SK-N-SH (cell line): ENCODE measurements around the gene NBPF11.
"Not testable (repeated sequence)": the region's sequence is repeated elsewhere in the genome, so short reads cannot be mapped to it uniquely, and the experiment has no call there.

Experiments used
- CTCF ChIP-seq: fragments of 200-600 bp; sonication (generic); IDR thresholded peaks from 2 replicates; pipeline ENCODE4 v1.6.1; 2017; ENCODE audit warnings: antibody characterized with exemption, mild to moderate bottlenecking, moderate library complexity
- EP300 ChIP-seq, 2 experiments: IDR thresholded peaks; 2 replicates each; pipeline versions ENCODE4 v1.4.0 to v1.6.1; 2012; ENCODE audit warnings: borderline replicate concordance in 1 of 2, low read depth in 1 of 2, low read length in 1 of 2
- EZH2phosphoT487 ChIP-seq: fragments of 200-600 bp; sonication (generic); IDR thresholded peaks from 2 replicates; pipeline ENCODE4 v1.6.1; 2017; ENCODE audit warnings: low read depth, mixed run types, mild to moderate bottlenecking, antibody characterized with exemption, moderate library complexity, borderline replicate concordance
- FOXJ3 ChIP-seq: sonication (generic); formaldehyde crosslinking; IDR thresholded peaks from 2 replicates; pipeline ENCODE4 v1.5.1; 2020; ENCODE audit warnings: mild to moderate bottlenecking, missing genetic modification reagents
- GATA2 ChIP-seq: sonication (generic); formaldehyde crosslinking; IDR thresholded peaks from 2 replicates; pipeline ENCODE4 v1.5.0; 2020; ENCODE audit warnings: mild to moderate bottlenecking, missing genetic modification reagents
- MAX ChIP-seq: IDR thresholded peaks from 2 replicates; pipeline ENCODE4 v1.4.0; 2012; ENCODE audit warnings: low read depth
- NRF1 ChIP-seq: IDR thresholded peaks from 2 replicates; pipeline ENCODE4 v1.6.1; 2012; ENCODE audit warnings: low read depth, mild to moderate bottlenecking, low read length
- RXRA ChIP-seq: IDR thresholded peaks from 2 replicates; pipeline ENCODE4 v1.4.0; 2012; ENCODE audit warnings: low read depth, mild to moderate bottlenecking, borderline replicate concordance
- TAF1 ChIP-seq: IDR thresholded peaks from 2 replicates; pipeline ENCODE4 v1.6.1; 2012; ENCODE audit warnings: low read depth, mild to moderate bottlenecking, low read length, moderate library complexity, borderline replicate concordance
- USF2 ChIP-seq: fragments of 150-350 bp; IDR thresholded peaks from 2 replicates; pipeline ENCODE4 v1.6.1; 2017; ENCODE audit warnings: antibody characterized with exemption, low read length, low read depth, borderline replicate concordance

GRCh38 chr1:148150014-148150413, 2.1 kb downstream of the NBPF11 start:
- not testable (repeated sequence) for TF ChIP-seq RXRA; EZH2phosphoT487; CTCF; FOXJ3 (CRISPR knock-in tag); TAF1; NRF1; MAX; USF2; GATA2 (CRISPR knock-in tag); EP300 (IDR thresholded peaks at IDR 0.05; ENCODE audit: borderline replicate concordance in 1 of 2, low read depth in 1 of 2, low read length in 1 of 2)
